SU-DHL-6 (cell line): ENCODE measurements around the gene PPP1R3E.

Experiments used
- H2AFZ ChIP-seq: fragments of 200-600 bp; sonication (generic); 2 replicates; pipeline ENCODE4 v1.6.1; 2014; ENCODE audit warnings: low read depth, mild to moderate bottlenecking, moderate library complexity, mixed read lengths, antibody characterized with exemption, low read length; ENCODE audit not compliant: severe bottlenecking
- H3F3A ChIP-seq: fragments of 200-600 bp; shearing (Covaris generic); 2 replicates; pipeline ENCODE4 v1.6.0; 2016; ENCODE audit warnings: antibody characterized with exemption, mild to moderate bottlenecking; ENCODE audit not compliant: insufficient read depth
- H3K27ac ChIP-seq: fragments of 200-600 bp; sonication (generic); 2 replicates; pipeline ENCODE4 v1.5.1; 2016; ENCODE audit warnings: low read depth, mild to moderate bottlenecking, low read length, moderate library complexity, mixed read lengths
- H3K27me3 ChIP-seq: fragments of 200-600 bp; sonication (generic), shearing (Covaris generic); 2 replicates; pipeline ENCODE4 v1.6.0; 2014; ENCODE audit warnings: mild to moderate bottlenecking, low read length
- H3K36me3 ChIP-seq: fragments of 200-600 bp; sonication (generic); 2 replicates; pipeline ENCODE4 v1.6.1; 2014; ENCODE audit warnings: mild to moderate bottlenecking, low read length, mixed read lengths
- H3K4me2 ChIP-seq: fragments of 300-600, 200-600 bp; shearing (Covaris generic), sonication (generic); 2 replicates; pipeline ENCODE4 v1.6.0; 2014; ENCODE audit warnings: low read length, low read depth, mild to moderate bottlenecking; ENCODE audit not compliant: poor library complexity, severe bottlenecking
- H3K4me3 ChIP-seq: fragments of 200-600 bp; sonication (generic); 2 replicates; pipeline ENCODE4 v1.5.1; 2014; ENCODE audit warnings: antibody characterized with exemption, low read length, mild to moderate bottlenecking, mixed read lengths; ENCODE audit not compliant: insufficient read depth, poor library complexity, severe bottlenecking
- H3K79me2 ChIP-seq: fragments of 200-600 bp; sonication (generic); 2 replicates; pipeline ENCODE4 v1.6.1; 2014; ENCODE audit warnings: mild to moderate bottlenecking, low read length, moderate library complexity; ENCODE audit not compliant: insufficient read depth
- H3K9ac ChIP-seq: fragments of 200-600 bp; sonication (generic); 2 replicates; pipeline ENCODE4 v1.7.0; 2014; ENCODE audit warnings: mild to moderate bottlenecking, low read length
- H3K9me2 ChIP-seq: fragments of 200-600 bp; sonication (generic); replicated peaks from 2 replicates; pipeline ENCODE4 v1.6.1; 2014; ENCODE audit warnings: low read length; ENCODE audit not compliant: insufficient read depth
- H3K9me3 ChIP-seq: fragments of 200-600 bp; sonication (generic); 2 replicates; pipeline ENCODE4 v1.6.1; 2014; ENCODE audit warnings: low read length, mixed read lengths; ENCODE audit not compliant: insufficient read depth
- H4K20me1 ChIP-seq: fragments of 200-600 bp; sonication (generic); 2 replicates; pipeline ENCODE4 v1.6.1; 2014; ENCODE audit warnings: low read depth, mild to moderate bottlenecking, antibody characterized with exemption, low read length, moderate library complexity, mixed read lengths
- CTCF ChIP-seq: fragments of 200-600 bp; sonication (generic); IDR thresholded peaks from one replicate; pipeline ENCODE4 v1.5.1; 2017; ENCODE audit warnings: antibody characterized with exemption, mild to moderate bottlenecking, low read length, moderate library complexity; ENCODE audit not compliant: insufficient read depth, poor library complexity, severe bottlenecking
- EZH2phosphoT487 ChIP-seq: fragments of 200-600 bp; sonication (generic), shearing (Covaris generic); conservative IDR thresholded peaks from 2 replicates; pipeline ENCODE4 v1.6.1; 2018; ENCODE audit warnings: mild to moderate bottlenecking, antibody characterized with exemption, low read length, moderate library complexity, mixed read lengths

Gene PPP1R3E

DNA sequence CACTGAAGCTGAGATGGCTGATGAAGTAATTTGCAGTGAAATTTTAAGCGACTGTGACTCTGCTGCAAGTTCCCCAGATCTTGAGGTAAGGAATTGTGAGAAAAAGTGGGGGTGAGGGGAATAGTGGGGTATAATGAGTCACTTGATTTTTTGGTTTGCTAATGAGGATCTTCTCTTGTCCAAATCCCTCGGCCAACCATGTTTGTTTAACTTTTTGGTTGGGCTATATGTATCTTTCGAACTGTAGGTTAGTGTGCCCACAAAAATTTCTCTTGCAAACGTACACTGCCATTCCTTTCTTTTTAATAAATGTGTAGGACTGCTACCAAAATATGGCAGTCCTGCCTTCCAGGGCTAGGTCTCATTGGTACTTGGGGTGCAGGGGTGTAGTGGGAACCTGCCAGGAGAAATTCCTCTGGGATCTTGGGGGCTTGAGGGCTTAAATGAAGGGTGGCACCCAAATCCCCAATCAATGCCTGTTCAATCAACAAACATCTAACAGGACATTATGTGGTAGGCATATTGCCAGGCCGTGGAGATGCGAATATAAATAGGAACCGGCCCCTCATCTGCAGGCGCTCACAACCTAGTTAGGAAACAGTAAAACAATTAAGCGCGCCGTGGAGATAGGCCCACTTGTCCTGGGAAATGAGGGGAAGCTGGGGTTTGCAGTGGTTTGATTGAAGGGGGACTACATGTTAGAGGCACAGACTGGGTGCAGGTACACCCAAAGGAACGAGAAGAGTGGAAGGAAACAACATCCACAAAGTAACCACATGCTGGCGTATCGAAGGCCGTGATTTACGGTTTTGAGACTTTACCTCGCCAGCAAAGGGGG, 17.3 kb upstream of the PPP1R3E start:
- H4K20me1 ChIP-seq, result 0 out of 2 replicates have a peak, but pooled peaks cover 4% of the 10 kb centered on the region
- H3K9ac ChIP-seq, result peak overlapping the region; percentile 42
- H3K27me3 ChIP-seq, result no peaks in the 10 kb centered on the region
- H3F3A ChIP-seq, result peaks cover 14% of the 10 kb centered on the region; the same call in 1 of the 2 replicates
- H3K4me2 ChIP-seq, result peak overlapping the region; percentile 80
- TF ChIP-seq EZH2phosphoT487 (no peak), CTCF (no peak)
- H3K9me2 ChIP-seq, result no peaks in the 10 kb centered on the region
- H3K27ac ChIP-seq, result peak overlapping the region; percentile 74
- no peaks in the 10 kb centered on the region for H3K9me3 ChIP-seq
- H2AFZ ChIP-seq, result peak overlapping the region; percentile 54
- peaks cover 19% of the 10 kb centered on the region for H3K79me2 ChIP-seq
- H3K36me3 ChIP-seq, result peaks cover 13% of the 10 kb centered on the region
- peak overlapping the region; percentile 59 for H3K4me3 ChIP-seq

GRCh38 chr14:23316300-23316699, 13.6 kb upstream of the PPP1R3E start:
- Histone ChIP-seq H3K9ac (no peak overlapping the region), H3K9me2 (no peaks in the 10 kb centered on the region), H3K4me2 (no peak overlapping the region), H3K79me2 (no peaks in the 10 kb centered on the region), H3K4me3 (no peak overlapping the region), H3K9me3 (no peaks in the 10 kb centered on the region), H3F3A (no peaks in the 10 kb centered on the region), H3K27ac (no peak overlapping the region), H3K27me3 (no peaks in the 10 kb centered on the region), H3K36me3 (no peaks in the 10 kb centered on the region), H2AFZ (no peak overlapping the region), H4K20me1 (no peaks in the 10 kb centered on the region)
- TF ChIP-seq CTCF, result no peak
- no peak for TF ChIP-seq EZH2phosphoT487

DNA sequence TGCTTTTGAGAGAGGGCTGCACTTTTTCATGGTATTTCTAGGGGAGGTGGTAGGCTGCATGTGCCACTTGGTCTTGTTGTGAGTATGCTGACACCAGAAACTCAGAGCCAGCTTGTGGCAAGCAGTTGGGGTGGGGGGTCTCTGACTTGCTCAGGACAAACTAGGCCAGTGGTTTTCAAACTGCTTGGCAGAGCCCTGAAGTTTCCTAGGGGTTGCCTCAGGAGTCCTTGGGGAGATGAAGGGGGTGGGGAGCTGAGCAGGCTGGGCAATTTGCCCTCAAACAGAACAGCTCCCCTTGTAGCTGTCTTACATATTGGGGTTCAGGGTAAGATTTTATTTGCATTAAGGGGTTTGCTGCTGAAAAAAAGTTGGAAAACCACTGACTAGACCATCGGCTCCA, 7.9 kb upstream of the PPP1R3E start:
- no peaks in the 10 kb centered on the region for H3K27me3 ChIP-seq
- no peak overlapping the region for H3K4me2 ChIP-seq
- no peak overlapping the region for H3K9ac ChIP-seq
- no peak for TF ChIP-seq CTCF
- TF ChIP-seq EZH2phosphoT487, result no peak
- no peak overlapping the region for H3K4me3 ChIP-seq
- no peaks in the 10 kb centered on the region for H3K79me2 ChIP-seq
- H2AFZ ChIP-seq, result no peak overlapping the region
- H3K36me3 ChIP-seq, result no peaks in the 10 kb centered on the region
- H3K27ac ChIP-seq, result no peak overlapping the region
- H3K9me3 ChIP-seq, result no peaks in the 10 kb centered on the region
- no peaks in the 10 kb centered on the region for H3K9me2 ChIP-seq
- H3F3A ChIP-seq, result no peaks in the 10 kb centered on the region
- no peaks in the 10 kb centered on the region for H4K20me1 ChIP-seq
